Measurements from ENCODE around the gene FAM25A.
"Not testable (repeated sequence)": the region's sequence is repeated elsewhere in the genome, so short reads cannot be mapped to it uniquely, and the experiment has no call there.

FAM25A gene

GRCh38 chr10:87014986-87015716 lies 4.9 kb upstream of the FAM25A start:
- not testable (repeated sequence) for DNase-seq

GRCh38 chr10:87018127-87018526 lies 2.0 kb upstream of the FAM25A start:
- DNase-seq: not testable (repeated sequence)

DNA sequence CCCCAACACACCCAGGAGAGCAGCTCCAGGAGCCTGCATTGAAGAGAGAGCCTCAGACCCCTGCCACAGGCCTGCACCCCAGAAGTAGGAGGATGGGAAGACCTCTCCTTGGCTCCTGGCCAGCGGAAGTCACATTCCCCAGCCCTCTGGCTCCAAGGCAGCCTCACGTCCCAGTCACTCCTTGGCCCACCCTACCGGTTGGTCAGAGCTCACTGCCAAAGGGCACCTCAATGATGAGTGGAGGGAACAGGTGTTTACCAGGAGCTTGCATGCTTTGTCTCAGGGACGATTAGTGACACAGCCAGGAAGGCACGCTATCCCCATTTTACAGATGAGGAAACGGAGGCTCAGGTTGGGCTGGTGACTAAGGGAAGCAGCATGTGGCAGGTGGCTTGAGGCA lies 1.0 kb upstream of the FAM25A start:
- not testable (repeated sequence) for DNase-seq

DNA sequence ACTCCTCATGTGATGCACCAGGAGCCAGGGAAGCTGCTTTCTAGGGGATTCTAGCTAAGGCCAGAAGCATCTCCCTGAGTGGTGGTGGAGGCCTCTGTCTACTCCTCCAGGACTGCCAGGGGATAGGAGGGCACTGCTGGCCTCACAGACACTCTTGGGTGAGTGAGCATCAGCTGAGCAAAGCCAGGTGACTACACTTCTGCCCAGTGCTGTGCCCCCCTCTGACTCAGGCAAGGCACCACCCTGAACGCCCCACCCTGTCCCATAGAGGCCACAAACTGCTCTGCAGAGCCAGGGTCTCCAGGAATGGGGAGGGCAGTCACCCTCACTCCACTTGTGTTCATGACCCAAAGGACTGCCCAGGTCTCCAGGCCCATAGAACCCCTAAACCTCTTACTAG lies 590 bp upstream of the FAM25A start:
- not testable (repeated sequence) for DNase-seq

GRCh38 chr10:87025285-87025958 lies 5.3 kb downstream of the FAM25A start:
- DNase-seq: not testable (repeated sequence)

DNA sequence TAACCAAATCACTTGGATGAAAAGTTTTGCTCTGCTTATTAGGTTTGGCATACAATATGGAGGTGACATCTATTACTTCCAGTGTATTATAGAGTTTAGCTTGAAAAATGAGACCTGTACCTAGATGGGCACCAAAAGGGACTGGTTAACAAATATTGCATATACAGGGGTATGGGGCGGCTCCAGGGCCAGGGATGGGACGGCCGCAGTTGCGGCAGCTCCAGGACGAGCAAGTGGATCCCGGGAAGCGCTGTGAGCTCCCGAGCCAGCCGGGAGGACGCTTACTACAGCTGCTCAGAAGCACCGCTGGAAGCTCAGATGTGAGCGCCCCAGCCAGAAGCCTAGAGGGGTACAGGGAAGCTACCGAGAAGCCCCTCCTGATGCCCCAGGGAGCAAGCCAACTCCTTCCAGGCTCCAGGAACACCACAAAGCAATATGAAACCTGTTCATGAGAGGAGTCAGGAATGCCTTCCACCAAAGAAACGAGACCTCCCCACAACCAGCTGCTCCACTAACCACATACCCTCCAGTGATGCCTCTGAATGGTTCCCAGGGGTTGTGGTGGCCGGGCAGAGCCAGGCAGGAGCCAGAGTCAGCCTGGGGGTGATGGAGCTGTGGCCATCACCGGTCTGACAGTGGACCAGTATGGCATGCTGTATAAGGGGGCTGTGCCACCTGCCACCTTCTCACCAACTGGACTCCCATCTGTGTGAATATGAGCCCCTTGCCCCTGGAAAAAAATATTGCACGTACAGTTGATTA lies 6.8 kb downstream of the FAM25A start:
- not testable (repeated sequence) for DNase-seq

- DNase-seq: not testable (repeated sequence)
These were observed 10.3 kb downstream of the FAM25A start for GRCh38 chr10:87030419-87030818.

GRCh38 chr10:87030912-87031635 lies 11.0 kb downstream of the FAM25A start:
- no peak for DNase-seq

DNA sequence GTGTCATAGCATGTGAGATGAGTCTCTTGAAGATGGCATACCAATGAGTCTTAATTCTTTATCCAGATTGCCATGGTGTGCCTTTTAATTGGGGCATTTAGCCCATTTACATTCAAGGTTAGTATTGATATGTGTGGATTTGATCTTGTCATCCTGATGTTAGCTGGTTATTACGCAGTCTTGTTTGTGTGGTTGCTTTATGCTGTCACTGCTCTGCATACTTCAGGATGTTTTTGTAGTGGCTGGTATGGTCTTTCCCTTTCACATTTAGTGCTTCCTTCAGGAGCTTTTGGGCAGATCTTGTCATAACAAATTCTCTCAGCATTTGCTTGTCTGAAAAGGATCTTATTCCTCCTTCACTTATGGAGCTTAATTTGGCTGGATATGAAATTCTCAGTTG lies 16.5 kb downstream of the FAM25A start:
- DNase-seq: no peak

- DNase-seq: no peak
These were observed 18.2 kb downstream of the FAM25A start for GRCh38 chr10:87038286-87038717.

GRCh38 chr10:87038786-87039185 lies 18.7 kb downstream of the FAM25A start:
- no peak for DNase-seq

- not testable (repeated sequence) for DNase-seq
These were observed 23.5 kb downstream of the FAM25A start for GRCh38 chr10:87043579-87043978.

GRCh38 chr10:87045434-87045938 lies 25.4 kb downstream of the FAM25A start:
- no peak for DNase-seq

- DNase-seq: peak; percentile 47
These were observed 33.0 kb downstream of the FAM25A start for GRCh38 chr10:87053111-87053510.

DNA sequence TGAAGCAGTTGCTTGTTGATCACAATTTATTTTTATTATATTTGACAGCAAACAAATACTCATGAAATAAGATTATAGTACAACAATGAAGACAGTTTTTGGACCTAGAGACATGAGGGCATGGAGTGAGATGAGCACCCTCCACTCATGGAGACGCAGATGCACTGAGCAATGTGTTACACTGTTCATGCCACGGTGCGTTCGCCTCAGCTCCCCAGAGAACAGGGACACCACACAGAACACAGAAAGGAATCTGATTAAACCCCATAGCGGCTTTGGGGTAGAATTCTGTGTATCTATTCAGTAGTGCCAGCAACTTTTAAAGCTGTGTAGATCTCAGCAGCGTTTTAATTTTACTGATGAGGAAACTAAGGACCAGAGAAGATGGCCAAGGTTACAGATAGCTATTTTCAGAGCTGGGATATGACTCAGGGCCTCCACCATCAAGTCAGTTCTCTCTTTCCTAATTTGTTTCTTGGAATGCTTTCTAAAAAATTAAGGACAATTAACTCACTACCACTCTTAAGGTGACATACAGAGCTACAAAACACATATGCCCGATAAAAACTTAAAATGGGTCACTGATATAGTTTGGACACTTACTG lies 33.6 kb downstream of the FAM25A start:
- DNase-seq: no peak

- DNase-seq: no peak
These were observed 34.5 kb downstream of the FAM25A start for GRCh38 chr10:87054373-87055295.

DNA sequence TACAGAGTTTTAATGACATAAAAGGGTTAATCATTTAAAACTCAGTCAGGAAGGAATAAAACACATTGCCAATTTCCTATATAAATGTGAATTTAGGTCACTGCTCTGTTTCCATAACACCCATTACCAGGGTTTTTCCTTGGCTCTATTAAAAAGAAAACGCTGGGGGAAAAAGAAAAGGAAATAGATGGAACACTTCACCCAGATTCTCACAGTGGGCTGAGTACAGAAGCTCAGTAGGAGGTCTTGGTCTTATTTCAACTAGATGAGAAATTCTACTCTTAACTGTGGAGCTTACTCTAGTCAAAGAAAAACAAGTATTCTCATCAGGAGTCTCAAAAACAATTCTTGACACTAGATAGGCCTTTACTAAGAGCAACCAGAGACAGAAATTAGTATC lies 38.1 kb downstream of the FAM25A start:
- DNase-seq: no peak

DNA sequence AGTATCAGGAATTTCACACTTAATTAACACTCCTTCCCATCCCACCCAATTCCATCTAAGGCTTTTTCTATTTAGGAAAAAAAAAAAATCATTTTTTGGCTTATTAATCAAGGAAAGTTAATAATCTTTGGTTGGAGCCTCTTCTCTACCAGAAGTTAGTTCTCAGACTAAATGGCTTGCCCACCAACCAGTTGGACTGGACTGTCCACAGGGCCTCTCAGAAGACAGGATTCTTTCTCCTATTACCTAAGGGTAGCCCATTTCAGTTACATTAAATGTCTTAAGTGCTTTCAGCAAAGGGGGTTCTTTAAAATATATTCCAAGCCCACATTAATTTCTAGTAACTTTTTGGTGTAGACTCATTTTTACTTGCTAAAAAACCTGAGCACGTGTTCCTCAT lies 39.3 kb downstream of the FAM25A start:
- DNase-seq: no peak

GRCh38 chr10:87060280-87060928 lies 40.3 kb downstream of the FAM25A start:
- DNase-seq: no peak

DNA sequence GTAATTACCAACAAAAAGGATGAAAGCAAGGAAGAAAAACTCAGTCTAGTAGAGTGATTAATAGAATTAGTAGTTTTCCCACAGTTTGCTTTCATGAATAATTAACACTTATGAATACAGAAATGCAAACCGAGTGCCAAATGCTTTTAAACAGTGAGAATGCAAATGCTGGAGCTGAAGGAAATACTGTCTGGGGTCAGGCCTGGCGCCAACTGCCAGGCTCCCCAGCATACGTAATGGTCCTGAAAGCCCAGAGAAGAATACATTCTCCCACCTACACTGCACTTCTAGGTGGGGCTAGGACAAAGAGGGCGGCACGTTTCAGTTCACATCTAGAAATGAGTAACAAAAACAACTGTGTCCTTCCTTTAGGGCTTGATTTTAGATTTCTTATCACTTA lies 44.6 kb downstream of the FAM25A start:
- no peak for DNase-seq

- DNase-seq: no peak
These were observed 46.1 kb downstream of the FAM25A start for GRCh38 chr10:87066178-87066577.
